Cardiac muscle cell (in vitro differentiated cells and primary cell): Measurements from ENCODE around the gene SND1. TPM values are rescaled to one million over a fixed set of nuclear protein-coding genes. Genes with fewer than 3 reads are reported as not detected.

Source experiments
- DNase-seq, 2 donors: peaks; one replicate each; pipeline versions ENCODE4 v3.0.0 to v3.0.0-alpha.2; 2010 to 2017; ENCODE audit warnings: low read depth in 1 of 2, low spot score in 1 of 2
- H3K27ac ChIP-seq: fragments of 200-600 bp; sonication (generic); 2 replicates; pipeline ENCODE4 v1.5.1; 2016
- H3K27me3 ChIP-seq: fragments of 200-600 bp; sonication (generic); 2 replicates; pipeline ENCODE4 v1.6.0; 2016; ENCODE audit warnings: control low read depth
- H3K36me3 ChIP-seq: fragments of 200-600 bp; sonication (generic); 2 replicates; pipeline ENCODE4 v1.5.1; 2016; ENCODE audit warnings: control low read depth
- H3K4me1 ChIP-seq: fragments of 200-600 bp; sonication (generic); 2 replicates; pipeline ENCODE4 v1.8.1; 2017; ENCODE audit warnings: low read depth, mild to moderate bottlenecking, mixed run types
- H3K4me3 ChIP-seq: fragments of 200-600 bp; sonication (generic); 2 replicates; pipeline ENCODE4 v1.5.1; 2016; ENCODE audit warnings: mild to moderate bottlenecking
- H3K9me3 ChIP-seq: fragments of 200-600 bp; sonication (generic); 2 replicates; pipeline ENCODE4 v1.5.1; 2017; ENCODE audit warnings: low read depth, mild to moderate bottlenecking, control low read depth
- CTCF ChIP-seq: IDR thresholded peaks from 2 replicates; pipeline ENCODE4 v1.5.1; 2012; ENCODE audit warnings: low read depth, mild to moderate bottlenecking, low read length
- polyA plus RNA-seq: library from polyadenylated mRNA; unstranded; fragments of >200 nt; fragmentation: Nextera tagmentation; extraction: Ambion mirVana; gene quantifications from 2 replicates; pipeline ENCODE4 v1.2.1, GENCODE V29; 2016
- total RNA-seq: library from RNA; depleted of rRNA; stranded (reverse); fragments of >200 nt; gene quantifications from 2 replicates; pipeline ENCODE4 v1.2.3, GENCODE V29; 2016

The SND1 gene
- total and polyA plus RNA-seq, 2 experiments from 2014 or later: 114 to 172 TPM

- DNase-seq: no peak
- no peak overlapping the region for H3K4me3 ChIP-seq
- H3K27ac ChIP-seq: no peak overlapping the region
- no peaks in the 10 kb centered on the region for H3K27me3 ChIP-seq
- no peaks in the 10 kb centered on the region for H3K9me3 ChIP-seq
- H3K4me1 ChIP-seq: peaks cover 4% of the 10 kb centered on the region
- TF ChIP-seq CTCF: no peak
- H3K36me3 ChIP-seq: no peaks in the 10 kb centered on the region
Measured at GRCh38 chr7:127950233-127950935, 298.4 kb downstream of the SND1 start.

GRCh38 chr7:127953423-127954356, 301.7 kb downstream of the SND1 start:
- no peak overlapping the region for H3K4me3 ChIP-seq
- no peak overlapping the region for H3K27ac ChIP-seq
- no peak for TF ChIP-seq CTCF
- no peaks in the 10 kb centered on the region for H3K27me3 ChIP-seq
- peaks cover 4% of the 10 kb centered on the region for H3K4me1 ChIP-seq
- no peak for DNase-seq
- H3K36me3 ChIP-seq: no peaks in the 10 kb centered on the region
- H3K9me3 ChIP-seq: no peaks in the 10 kb centered on the region

GRCh38 chr7:127954357-127954748, 302.4 kb downstream of the SND1 start:
- no peak overlapping the region for H3K4me3 ChIP-seq
- no peaks in the 10 kb centered on the region for H3K36me3 ChIP-seq
- H3K27ac ChIP-seq: no peak overlapping the region
- H3K27me3 ChIP-seq: no peaks in the 10 kb centered on the region
- no peak for DNase-seq
- H3K4me1 ChIP-seq: peaks cover 3% of the 10 kb centered on the region
- no peaks in the 10 kb centered on the region for H3K9me3 ChIP-seq
- no peak for TF ChIP-seq CTCF

GRCh38 chr7:127955051-127955531, 303.1 kb downstream of the SND1 start:
- Histone ChIP-seq H3K4me1 (no peaks in the 10 kb centered on the region), H3K9me3 (no peaks in the 10 kb centered on the region), H3K27me3 (no peaks in the 10 kb centered on the region), H3K27ac (no peak overlapping the region), H3K36me3 (no peaks in the 10 kb centered on the region), H3K4me3 (no peak overlapping the region)
- TF ChIP-seq CTCF: no peak
- no peak for DNase-seq

GRCh38 chr7:127957886-127958285, 305.9 kb downstream of the SND1 start:
- peaks cover 7% of the 10 kb centered on the region for H3K4me1 ChIP-seq

More at GRCh38 chr7:127957886-127958285, 305.9 kb downstream of the SND1 start:
- no peak overlapping the region for H3K27ac ChIP-seq
- no peak for DNase-seq
- no peaks in the 10 kb centered on the region for H3K9me3 ChIP-seq
- H3K4me3 ChIP-seq: no peak overlapping the region
- TF ChIP-seq CTCF: no peak
- no peaks in the 10 kb centered on the region for H3K27me3 ChIP-seq
- no peaks in the 10 kb centered on the region for H3K36me3 ChIP-seq
